GF-D8 (cell line): Measurements from ENCODE around the gene EPB41L4A.
"Not testable (repeated sequence)": the region's sequence is repeated elsewhere in the genome, so short reads cannot be mapped to it uniquely, and the experiment has no call there.

Source experiments
- DNase-seq: peaks from one replicate; lab custom pipeline; 2025; lab: John Stamatoyannopoulos, UW

Gene EPB41L4A

DNA sequence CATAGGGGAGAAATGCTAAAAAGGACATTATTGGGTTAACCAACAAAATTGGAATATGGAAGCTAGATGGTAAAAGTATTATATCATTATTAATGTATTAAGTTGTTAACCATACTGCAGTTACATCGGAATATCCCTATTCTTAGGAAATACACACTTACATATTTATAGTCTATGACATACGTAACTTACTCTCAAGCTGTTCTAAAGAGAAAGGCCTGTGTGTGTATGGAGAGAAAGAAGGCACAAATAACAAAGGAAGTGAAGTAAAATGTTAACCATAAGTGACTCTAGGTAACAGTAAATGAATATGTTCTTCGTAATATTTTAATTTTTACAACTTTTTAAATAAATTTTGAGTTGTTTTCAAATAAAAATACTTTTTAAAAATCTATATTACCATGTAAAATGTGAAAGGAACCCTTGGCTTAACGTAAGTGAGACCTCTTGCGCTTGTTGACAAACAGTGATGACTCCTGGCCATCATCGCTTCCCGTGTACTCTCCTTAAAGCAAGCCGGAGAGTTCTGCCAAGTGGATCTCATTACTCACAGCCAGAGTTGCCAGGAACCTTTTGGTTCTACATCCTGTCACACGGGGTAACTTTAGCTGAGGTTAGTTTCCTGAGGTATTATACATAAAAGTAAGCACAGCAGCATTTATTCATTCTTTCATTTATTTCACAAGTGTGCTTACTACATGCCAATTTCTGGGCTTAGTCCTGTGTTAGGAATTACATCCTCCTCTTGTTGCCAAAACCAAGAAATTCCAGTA, 165.4 kb downstream of the EPB41L4A start:
- DNase-seq: no peak

- DNase-seq: no peak
Observed at GRCh38 chr5:112250551-112250950, 168.5 kb downstream of the EPB41L4A start.

GRCh38 chr5:112248623-112249022, 170.5 kb downstream of the EPB41L4A start:
- DNase-seq: no peak

GRCh38 chr5:112247960-112248359, 171.1 kb downstream of the EPB41L4A start:
- DNase-seq: no peak

DNA sequence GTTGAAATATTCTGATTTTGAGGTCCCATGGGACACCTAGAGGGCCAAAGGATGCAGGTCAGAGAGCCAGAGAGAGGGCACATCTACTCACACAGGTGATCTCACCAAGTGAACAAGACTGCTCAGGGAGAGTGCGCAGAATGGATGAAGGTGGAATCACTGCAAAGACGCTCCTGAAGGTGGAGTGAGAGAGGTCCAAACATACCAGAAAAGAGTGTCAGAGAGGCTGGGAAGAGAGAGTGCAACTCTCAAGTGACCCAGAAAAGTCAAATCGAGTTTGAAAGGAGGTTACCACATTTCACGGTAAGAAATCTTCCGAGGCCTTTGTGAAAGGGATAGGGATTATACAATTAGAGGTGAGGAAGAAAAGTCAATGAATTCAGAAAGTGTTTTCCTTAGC, 173.4 kb downstream of the EPB41L4A start:
- DNase-seq: no peak

- DNase-seq: no peak
Observed at GRCh38 chr5:112239996-112240395, 179.1 kb downstream of the EPB41L4A start.

GRCh38 chr5:112238473-112238872, 180.6 kb downstream of the EPB41L4A start:
- no peak for DNase-seq

- no peak for DNase-seq
Observed at GRCh38 chr5:112237456-112237855, 181.6 kb downstream of the EPB41L4A start.

GRCh38 chr5:112234000-112234399, 185.1 kb downstream of the EPB41L4A start:
- no peak for DNase-seq

- DNase-seq: no peak
Observed at GRCh38 chr5:112232667-112233066, 186.4 kb downstream of the EPB41L4A start.

DNA sequence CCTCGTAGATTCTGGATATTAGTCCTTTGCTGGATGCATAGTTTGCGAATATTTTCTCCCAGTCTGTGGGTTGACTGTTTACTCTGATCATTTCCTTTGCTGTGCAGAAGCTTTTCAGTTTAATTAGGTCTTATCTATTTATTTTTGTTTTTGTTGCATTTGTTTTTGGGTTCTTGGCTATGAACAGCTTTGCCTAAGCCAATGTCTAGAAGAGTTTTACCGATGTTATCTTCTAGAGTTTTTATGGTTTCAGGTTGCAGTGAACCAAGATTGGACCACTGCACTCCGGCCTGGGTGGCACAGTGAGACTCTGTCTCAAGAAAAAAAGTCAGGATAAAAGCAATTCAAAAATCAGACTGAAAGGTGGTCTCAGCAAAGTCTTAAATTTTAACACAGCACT, 188.5 kb downstream of the EPB41L4A start:
- no peak for DNase-seq

- DNase-seq: no peak
Observed at GRCh38 chr5:112228667-112229066, 190.4 kb downstream of the EPB41L4A start.

GRCh38 chr5:112227911-112228631, 191.0 kb downstream of the EPB41L4A start:
- no peak for DNase-seq

DNA sequence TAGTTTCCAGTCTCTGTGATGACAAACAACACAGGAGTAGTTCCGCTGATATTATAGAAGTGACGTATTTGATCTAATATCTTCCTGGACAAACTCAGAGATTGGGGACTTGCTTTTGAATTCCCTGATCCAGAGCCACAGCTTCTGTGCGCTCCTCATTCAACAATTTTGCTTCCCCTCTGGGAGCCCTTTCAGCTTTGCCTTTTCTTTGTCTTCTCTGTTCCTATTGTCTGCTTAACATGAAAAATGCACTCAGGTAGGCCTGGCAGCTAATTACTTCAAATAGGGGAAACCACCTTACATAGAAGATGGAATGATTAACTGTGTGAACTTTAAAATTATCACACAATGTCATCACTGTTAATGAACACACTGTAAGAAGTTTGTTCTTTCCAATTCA, 192.9 kb downstream of the EPB41L4A start:
- DNase-seq: no peak

- DNase-seq: not testable (repeated sequence)
Observed at GRCh38 chr5:112222997-112223396, 196.1 kb downstream of the EPB41L4A start.

DNA sequence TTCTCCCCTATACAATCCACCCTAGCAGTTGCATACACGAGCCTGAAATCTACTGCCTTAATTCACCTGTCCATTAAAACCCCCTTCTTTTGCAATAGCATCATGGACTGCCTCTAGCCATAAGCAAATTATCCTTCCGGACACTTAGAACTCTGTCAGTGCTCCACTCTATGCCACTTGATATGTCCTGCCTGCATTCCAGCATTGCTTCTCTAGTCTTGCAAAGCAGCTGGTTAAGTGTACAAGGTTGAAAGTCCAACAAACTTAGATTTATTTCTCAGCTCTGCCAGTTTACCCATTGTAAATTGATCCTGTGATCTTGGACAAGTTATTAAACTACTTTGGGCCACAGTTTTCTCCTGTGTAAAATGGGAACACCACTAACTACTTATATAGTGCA, 197.9 kb downstream of the EPB41L4A start:
- no peak for DNase-seq

GRCh38 chr5:112219000-112219399, 200.1 kb downstream of the EPB41L4A start:
- DNase-seq: no peak

GRCh38 chr5:112217843-112218579, 201.1 kb downstream of the EPB41L4A start:
- DNase-seq: no peak

DNA sequence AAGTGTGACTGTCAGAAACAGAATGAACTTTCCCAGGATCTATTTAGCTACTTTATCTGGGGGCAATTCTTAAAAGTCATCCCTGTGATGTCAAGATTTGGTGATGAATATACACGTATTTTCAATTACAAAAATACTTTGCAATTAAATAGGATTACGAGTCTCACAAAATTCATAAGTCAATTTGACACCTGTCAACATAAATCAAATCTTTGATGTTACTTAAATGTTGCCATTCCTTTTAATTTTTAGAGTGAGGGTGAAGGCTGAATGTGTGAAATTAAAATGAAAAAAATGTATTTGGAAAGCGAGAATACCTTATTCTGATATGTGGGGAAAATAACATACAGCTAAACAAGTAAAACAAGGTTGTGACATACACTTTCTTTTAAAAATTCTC, 202.9 kb downstream of the EPB41L4A start:
- no peak for DNase-seq

DNA sequence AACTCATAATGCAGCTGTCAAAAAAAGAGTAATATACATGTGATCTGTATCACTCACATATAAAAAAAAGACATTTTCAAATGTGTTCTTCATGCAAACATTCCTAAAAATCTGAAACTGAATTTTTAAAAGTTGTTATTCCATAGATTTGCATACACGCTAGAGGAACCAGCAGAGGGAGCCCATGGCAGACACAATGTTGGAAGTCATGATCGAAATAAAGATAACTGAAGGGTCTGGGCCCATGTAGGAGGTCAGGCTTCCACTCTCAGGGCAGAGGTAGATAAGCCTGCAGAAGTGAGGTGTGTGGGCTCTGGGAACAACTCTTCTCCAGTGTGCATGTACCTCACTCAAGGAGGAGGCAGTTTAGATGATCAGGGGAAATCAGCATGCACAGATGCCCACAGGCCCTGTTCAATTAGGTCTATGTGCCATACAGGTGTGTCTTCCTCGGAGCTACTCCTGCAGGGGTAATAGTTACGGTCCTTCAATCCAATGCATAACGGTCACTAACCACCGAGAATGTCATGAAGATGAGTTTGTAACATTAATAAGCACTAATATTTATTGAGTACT, 208.6 kb downstream of the EPB41L4A start:
- DNase-seq: no peak

- no peak for DNase-seq
Observed at GRCh38 chr5:112208699-112209615, 210.1 kb downstream of the EPB41L4A start.
